ENCODE measurements around the gene CHMP1B.

DNA sequence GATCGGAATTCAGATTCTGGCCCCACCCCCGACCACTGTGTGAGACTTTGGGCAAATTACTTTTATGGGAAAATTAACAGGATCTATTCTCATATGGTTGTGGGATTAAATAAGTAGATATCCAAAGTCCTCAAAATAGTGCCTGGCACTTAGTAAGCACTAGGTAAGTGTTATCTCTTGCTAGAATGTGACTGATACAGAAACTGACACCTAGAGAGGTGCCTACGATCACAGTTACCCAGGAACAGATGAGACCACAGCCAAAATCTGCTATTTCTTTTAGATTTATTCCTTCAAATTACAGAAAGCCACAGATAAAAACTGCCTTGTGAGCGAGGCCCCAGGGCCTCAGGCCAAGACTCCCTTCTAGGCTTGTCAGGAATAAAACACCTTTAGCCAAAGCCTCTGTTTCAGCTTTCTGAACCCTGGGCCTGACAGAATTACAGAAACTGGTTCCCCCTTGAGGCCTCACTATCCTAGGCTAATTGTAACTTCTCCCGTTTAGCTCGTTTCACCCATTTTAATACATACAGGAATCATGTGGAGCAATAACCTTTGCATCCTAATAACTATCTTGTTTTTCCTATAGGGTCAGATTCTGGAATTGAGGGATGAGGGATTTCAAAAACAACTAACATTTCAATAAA lies 22.3 kb upstream of the CHMP1B start:
- TF ChIP-seq, protein P1, sequence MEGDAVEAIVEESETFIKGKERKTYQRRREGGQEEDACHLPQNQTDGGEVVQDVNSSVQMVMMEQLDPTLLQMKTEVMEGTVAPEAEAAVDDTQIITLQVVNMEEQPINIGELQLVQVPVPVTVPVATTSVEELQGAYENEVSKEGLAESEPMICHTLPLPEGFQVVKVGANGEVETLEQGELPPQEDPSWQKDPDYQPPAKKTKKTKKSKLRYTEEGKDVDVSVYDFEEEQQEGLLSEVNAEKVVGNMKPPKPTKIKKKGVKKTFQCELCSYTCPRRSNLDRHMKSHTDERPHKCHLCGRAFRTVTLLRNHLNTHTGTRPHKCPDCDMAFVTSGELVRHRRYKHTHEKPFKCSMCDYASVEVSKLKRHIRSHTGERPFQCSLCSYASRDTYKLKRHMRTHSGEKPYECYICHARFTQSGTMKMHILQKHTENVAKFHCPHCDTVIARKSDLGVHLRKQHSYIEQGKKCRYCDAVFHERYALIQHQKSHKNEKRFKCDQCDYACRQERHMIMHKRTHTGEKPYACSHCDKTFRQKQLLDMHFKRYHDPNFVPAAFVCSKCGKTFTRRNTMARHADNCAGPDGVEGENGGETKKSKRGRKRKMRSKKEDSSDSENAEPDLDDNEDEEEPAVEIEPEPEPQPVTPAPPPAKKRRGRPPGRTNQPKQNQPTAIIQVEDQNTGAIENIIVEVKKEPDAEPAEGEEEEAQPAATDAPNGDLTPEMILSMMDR (conservative IDR thresholded peaks at IDR 0.05) = no peak
- TF ChIP-seq ZFX (IDR thresholded peaks at IDR 0.05) = no peak
